GM15510 (cell line): ENCODE results near the gene HEATR9.

Source experiments
- POLR2A ChIP-seq: IDR thresholded peaks from 3 replicates; pipeline ENCODE4 v1.6.1; 2011; ENCODE audit warnings: borderline replicate concordance; ENCODE audit not compliant: insufficient read length; ENCODE audit errors: extremely low read depth

The HEATR9 gene

DNA sequence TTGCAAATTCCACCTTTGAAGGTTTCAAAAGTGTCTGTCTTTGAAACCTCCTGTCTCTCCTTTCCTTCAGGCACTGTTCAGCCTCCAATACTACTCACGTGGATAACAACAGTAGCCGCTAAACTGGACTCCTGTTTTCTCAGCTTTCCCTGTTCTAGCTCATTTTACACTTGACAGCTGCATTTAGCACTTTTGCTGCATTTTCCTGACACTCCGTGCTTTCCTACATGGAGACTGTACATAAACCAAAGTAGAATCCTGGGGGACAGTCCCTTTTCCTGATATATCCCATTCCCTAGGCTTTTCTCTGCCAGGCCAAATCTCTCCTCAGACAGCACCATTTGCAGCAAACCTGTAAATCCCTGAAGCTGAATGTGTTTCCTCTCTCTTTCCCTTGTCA lies 7.8 kb upstream of the HEATR9 start:
- no peak for TF ChIP-seq POLR2A

DNA sequence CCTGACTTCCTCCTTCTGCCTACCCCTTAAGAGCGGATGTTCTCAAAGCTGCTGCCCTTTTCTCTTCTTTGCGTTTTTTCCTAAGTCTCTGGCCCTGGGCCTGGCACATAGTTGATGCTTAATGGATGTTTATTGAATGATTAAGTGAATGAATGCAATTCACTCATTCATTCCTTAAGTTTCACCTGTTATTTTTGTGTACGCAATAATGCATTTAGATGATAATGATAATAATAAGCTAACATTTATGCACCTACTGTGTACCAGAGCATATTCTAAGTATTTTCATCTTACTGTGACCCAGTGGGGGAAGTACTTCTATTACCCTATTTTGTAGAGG lies 7.1 kb upstream of the HEATR9 start:
- no peak for TF ChIP-seq POLR2A

GRCh38 chr17:35875072-35875799 lies 6.5 kb upstream of the HEATR9 start:
- no peak for TF ChIP-seq POLR2A

GRCh38 chr17:35872196-35872980 lies 3.7 kb upstream of the HEATR9 start:
- TF ChIP-seq POLR2A: no peak

GRCh38 chr17:35870906-35871819 lies 2.5 kb upstream of the HEATR9 start:
- TF ChIP-seq POLR2A: no peak

- TF ChIP-seq POLR2A: no peak
Measured at GRCh38 chr17:35867574-35867973, 1.1 kb downstream of the HEATR9 start.

- TF ChIP-seq POLR2A: no peak
Measured at GRCh38 chr17:35866341-35866950, 2.2 kb downstream of the HEATR9 start.

GRCh38 chr17:35865412-35866340 lies 3.0 kb downstream of the HEATR9 start:
- TF ChIP-seq POLR2A: no peak

DNA sequence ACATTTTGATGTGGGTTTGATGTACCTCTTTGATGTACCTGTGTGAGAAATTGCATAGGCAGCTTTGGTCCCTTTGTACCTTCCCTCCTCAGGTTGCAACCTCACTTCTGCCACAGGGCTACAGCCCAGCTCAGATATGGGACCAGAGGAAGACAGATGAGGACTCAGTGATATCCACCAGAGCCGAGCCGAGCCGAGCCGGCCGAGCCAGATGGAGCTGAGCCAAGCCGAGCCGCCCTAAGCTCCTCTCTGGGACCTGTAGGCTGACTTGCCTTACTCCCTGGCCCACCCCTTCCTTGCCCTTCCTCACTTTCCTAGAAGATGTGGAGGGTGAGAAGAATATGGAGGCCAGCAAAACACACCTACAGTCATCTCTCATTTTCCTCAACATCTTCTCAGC lies 3.8 kb downstream of the HEATR9 start:
- no peak for TF ChIP-seq POLR2A

GRCh38 chr17:35856603-35857002 lies 12.1 kb downstream of the HEATR9 start:
- TF ChIP-seq POLR2A: no peak

DNA sequence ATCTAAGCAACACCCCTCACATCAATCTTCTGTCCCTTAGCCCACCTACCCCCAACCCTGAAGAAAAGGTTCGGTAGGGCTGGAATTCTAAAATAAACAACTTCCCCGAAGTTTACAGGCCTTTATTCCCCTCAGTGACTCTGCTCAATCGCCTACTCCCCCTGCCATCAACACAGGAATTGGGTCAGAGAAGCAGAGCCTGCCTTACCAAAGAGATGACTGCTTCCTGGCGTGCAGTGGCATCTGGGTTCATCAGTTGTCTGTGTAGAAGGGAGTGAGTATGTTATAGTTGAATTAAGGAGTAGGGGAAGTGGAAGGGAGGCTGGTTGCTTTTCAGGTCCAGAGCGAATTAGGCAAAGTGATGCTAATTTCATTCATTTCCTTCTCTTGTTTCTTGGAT lies 12.7 kb downstream of the HEATR9 start:
- TF ChIP-seq POLR2A: no peak

GRCh38 chr17:35849469-35850348 lies 19.0 kb downstream of the HEATR9 start:
- TF ChIP-seq POLR2A: no peak
